Fibroblast of the aortic adventitia (primary cell): ENCODE measurements around the gene ECE2. TPM values are rescaled to one million over a fixed set of nuclear protein-coding genes. Genes with fewer than 3 reads are reported as not detected.

ENCODE experiments used
- DNase-seq: peaks from one replicate; pipeline ENCODE4 v3.0.0-alpha.2; 2010; ENCODE audit warnings: low read depth
- H3K4me3 ChIP-seq: 2 replicates; pipeline ENCODE4 v1.5.1; 2011; ENCODE audit warnings: low read depth, mild to moderate bottlenecking, control low read depth, low read length, moderate library complexity
- total RNA-seq: library from RNA; depleted of rRNA; stranded (reverse); fragments of >200 nt; gene quantifications from 2 replicates; pipeline ENCODE4 v1.2.3, GENCODE V29; 2012; ENCODE audit warnings: low replicate concordance
- TF ChIP-seq, protein P1 (sequence below): IDR thresholded peaks from 2 replicates; pipeline ENCODE4 v1.5.1; 2011; ENCODE audit warnings: mild to moderate bottlenecking, low read length, control low read depth, inconsistent platforms; ENCODE audit not compliant: insufficient read depth

Gene ECE2
- total RNA-seq, 1 donor: not detected

DNA sequence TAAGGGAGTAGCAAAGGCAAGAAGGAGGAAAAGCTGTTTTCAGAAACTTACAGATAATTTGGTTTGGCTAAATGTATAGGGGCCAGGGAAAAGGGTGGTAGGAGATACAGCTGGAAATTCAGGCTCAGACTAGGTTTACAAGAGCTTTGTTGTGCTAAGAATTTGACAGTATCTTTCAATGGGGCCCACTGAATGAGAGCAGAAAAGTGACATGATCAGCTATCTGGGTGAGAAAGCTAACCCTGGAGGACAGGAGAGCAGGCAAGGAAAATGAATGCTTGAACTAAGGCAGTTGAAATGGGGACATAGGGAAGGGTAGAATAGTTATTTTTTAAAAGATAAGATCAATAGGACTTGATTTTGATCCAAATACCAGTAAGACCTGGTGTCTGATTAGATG is 35.8 kb downstream of the ECE2 start:
- no peak for DNase-seq
- no peak overlapping the region for H3K4me3 ChIP-seq
- TF ChIP-seq, protein P1, sequence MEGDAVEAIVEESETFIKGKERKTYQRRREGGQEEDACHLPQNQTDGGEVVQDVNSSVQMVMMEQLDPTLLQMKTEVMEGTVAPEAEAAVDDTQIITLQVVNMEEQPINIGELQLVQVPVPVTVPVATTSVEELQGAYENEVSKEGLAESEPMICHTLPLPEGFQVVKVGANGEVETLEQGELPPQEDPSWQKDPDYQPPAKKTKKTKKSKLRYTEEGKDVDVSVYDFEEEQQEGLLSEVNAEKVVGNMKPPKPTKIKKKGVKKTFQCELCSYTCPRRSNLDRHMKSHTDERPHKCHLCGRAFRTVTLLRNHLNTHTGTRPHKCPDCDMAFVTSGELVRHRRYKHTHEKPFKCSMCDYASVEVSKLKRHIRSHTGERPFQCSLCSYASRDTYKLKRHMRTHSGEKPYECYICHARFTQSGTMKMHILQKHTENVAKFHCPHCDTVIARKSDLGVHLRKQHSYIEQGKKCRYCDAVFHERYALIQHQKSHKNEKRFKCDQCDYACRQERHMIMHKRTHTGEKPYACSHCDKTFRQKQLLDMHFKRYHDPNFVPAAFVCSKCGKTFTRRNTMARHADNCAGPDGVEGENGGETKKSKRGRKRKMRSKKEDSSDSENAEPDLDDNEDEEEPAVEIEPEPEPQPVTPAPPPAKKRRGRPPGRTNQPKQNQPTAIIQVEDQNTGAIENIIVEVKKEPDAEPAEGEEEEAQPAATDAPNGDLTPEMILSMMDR: no peak

DNA sequence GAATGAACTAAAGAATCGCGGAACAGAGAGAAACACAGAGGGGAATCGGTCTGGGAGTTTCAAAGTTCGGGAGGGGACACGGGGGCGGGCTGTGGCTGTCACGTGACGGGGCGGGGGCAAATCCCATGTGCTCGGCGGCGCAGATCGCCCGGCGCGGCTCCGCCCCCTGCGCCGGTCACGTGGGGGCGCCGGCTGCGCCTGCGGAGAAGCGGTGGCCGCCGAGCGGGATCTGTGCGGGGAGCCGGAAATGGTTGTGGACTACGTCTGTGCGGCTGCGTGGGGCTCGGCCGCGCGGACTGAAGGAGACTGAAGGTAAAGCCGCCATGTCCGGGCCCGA is 38.5 kb downstream of the ECE2 start, which contains the start of gene EIF4G1:
Gene EIF4G1, plus strand, starts transcription at position 244 of the 337 bp plus-strand sequence. CDS start 1,191 bp downstream, outside the sequence.
- TF ChIP-seq, protein P1: no peak
- peak within 1 kb of the TSS; percentile 89 for H3K4me3 ChIP-seq
- peak; percentile 94 for DNase-seq

DNA sequence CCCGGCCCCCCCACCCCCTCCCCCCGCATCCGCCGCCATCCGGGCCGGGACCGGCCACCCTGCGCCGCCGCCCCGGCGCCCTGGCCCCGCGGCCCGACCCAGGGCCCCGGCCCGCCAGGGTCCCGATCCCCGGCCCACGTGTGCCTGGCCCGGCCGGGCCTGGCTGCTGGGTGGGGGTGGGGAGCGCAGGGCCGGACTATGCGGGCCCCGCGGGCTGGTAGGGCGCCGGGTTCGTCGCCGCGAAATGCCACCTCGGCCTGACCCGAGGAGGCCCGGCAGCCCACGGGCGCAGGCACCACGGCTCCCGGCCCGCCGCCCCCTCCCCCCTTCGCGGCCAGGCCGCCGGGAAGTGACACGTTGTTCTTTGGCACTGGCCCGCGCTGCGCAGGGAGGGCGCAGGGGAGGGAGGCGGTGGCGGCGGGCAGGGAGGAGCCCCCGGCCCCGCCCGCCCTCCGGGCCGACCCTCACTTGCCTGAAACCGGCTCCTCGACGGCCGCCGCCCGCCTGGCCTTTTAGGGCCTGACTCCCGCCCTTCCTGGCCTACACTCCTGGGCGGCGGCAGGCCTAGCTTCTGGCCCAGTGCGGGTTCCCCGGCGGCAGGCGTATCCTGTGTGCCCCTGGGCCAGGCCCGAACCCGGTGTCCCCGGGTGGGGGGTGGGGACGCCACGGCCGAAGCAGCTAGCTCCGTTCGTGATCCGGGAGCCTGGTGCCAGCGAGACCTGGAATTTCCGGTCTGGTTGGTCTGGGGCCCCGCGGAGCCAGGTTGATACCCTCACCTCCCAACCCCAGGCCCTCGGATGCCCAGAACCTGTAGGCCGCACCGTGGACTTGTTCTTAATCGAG is 39.1 kb downstream of the ECE2 start:
- DNase-seq: peak; percentile 81
- TF ChIP-seq, protein P1: no peak
- H3K4me3 ChIP-seq: peak overlapping the region; percentile 89

DNA sequence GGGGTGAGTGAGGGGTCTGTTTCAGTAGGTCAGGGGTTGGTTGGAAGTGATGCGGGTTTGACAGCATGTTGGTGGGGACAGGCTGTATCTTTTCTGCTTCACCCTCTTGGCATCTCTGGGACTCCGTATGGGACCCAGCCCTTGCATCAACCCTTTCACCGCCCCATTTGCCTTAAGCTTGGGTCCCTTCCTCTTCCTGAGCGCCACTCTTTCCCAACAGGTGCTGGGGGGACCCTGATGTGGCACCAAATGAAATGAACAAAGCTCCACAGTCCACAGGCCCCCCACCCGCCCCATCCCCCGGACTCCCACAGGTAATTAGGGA is 39.7 kb downstream of the ECE2 start:
- H3K4me3 ChIP-seq: peak overlapping the region; percentile 89
- no peak for DNase-seq
- TF ChIP-seq, protein P1: no peak

DNA sequence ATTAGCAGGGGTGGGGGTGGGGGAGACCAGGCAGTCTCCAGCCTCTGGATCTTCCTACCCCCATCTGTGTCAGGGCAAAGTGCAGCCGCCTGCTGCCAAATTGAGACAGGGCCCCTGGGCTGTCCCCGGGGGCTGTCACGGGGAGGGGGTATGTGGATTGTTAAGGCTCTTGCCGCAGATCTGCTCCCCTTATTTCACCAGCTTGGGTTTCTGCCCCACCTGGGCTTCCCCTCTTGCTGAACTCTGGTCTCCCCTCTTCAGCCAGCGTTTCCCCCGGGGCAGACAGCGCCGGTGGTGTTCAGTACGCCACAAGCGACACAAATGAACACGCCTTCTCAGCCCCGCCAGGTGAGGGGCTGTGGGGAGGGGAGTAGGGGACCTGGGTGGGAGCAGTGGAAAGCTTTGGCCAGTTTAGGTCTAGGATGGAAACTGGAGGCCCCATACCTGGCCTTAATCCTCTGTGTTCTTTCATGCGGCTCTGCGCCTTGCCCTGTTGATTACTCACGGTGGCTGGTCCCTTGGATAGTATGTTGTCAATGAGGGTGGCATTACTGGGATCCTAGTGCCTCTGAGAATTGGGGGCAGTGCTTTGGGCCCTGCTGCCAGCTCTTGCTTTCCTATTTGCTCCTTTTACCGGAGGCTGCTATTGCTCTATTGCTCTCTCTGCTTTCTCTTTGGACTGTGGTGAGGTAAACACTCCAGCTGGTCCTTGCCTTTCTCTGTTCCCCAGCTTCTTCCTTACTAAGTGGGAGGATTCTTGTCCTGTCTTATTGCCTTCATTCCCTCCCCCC is 40.2 kb downstream of the ECE2 start:
- DNase-seq: no peak
- TF ChIP-seq, protein P1: no peak
- H3K4me3 ChIP-seq: peak overlapping the region; percentile 89

DNA sequence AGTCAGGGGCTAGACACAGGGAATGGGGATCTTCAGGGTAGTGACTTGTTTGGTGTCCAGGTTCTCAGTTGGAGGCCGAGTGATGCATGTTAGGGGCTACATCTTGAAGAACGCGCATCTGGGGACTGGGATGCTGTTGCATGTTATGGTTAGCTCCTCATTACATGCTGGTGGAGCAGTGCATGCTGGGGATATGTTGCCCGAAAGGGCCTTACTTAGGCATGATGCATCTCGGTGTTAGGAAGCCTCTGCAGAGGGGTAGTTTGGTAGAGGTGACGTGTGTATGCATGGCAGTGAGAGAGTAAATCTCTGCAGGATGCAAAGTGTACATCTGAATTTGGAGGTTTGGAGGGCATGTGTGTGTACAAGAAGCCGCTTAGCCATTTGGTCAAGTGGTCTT is 41.0 kb downstream of the ECE2 start:
- TF ChIP-seq, protein P1: no peak
- H3K4me3 ChIP-seq: peak overlapping the region; percentile 89
- no peak for DNase-seq
